Peyer's patch (tissue), 4 donors: ENCODE measurements around the gene FAM200C. TPM values are rescaled to one million over a fixed set of nuclear protein-coding genes. Genes with fewer than 3 reads are reported as not detected.

Experiments used
- DNase-seq, 3 donors: peaks; one replicate each; pipeline ENCODE4 v3.0.0-alpha.2; 2017 to 2019
- H3K27ac ChIP-seq, 4 donors: fragments of 200-600 bp; sonication (generic); one replicate each; pipeline ENCODE4 v1.5.1; 2016 to 2019
- H3K27me3 ChIP-seq, 2 donors: fragments of 200-600 bp; sonication (generic); one replicate each; pipeline ENCODE4 v1.5.1; 2019
- H3K36me3 ChIP-seq, 3 donors: fragments of 200-600 bp; sonication (generic); one replicate each; pipeline ENCODE4 v1.5.1; 2016 to 2019
- H3K4me1 ChIP-seq, 4 donors: fragments of 200-600 bp; sonication (generic); one replicate each; pipeline ENCODE4 v1.5.1; 2016 to 2019
- H3K4me3 ChIP-seq, 4 donors: fragments of 200-600 bp; sonication (generic); 1 replicate in 3 of 4; 2 replicates in 1 of 4; pipeline ENCODE4 v1.5.1; 2016 to 2019; ENCODE audit warnings: mild to moderate bottlenecking in 1 of 4
- H3K9me3 ChIP-seq, 4 donors: fragments of 200-600 bp; sonication (generic); one replicate each; pipeline ENCODE4 v1.5.1; 2016 to 2019; ENCODE audit warnings: mild to moderate bottlenecking in 1 of 4
- CTCF ChIP-seq, 6 experiments: fragments of 450-650 bp in 4 of 6; fragments of 200-600 bp in 2 of 6; sonication (generic) in 1 of 6; IDR thresholded peaks; one replicate each; pipeline ENCODE4 v1.5.1; 2017 to 2019; ENCODE audit warnings: antibody characterized with exemption in 6 of 6, mild to moderate bottlenecking in 3 of 6, moderate library complexity in 1 of 6
- POLR2A ChIP-seq, 2 donors: fragments of 450-650 bp; IDR thresholded peaks; one replicate each; pipeline ENCODE4 v1.5.1; 2017; ENCODE audit warnings: antibody characterized with exemption in 2 of 2, mild to moderate bottlenecking in 2 of 2, moderate library complexity in 2 of 2
- total RNA-seq, 4 donors: library from RNA; depleted of rRNA; stranded (reverse); fragments of >200 nt; gene quantifications; one replicate each; pipeline ENCODE4 v1.1.0, GENCODE V29; 2016

FAM200C gene
- total RNA-seq, 4 donors from 2014 or later, result 0.66 to 2.3 (median 1.1) TPM; not detected in 1

- Histone ChIP-seq H3K4me1 (no peaks in the 10 kb centered on the region), H3K36me3 (no peaks in the 10 kb centered on the region), H3K27me3 (no peaks in the 10 kb centered on the region), H3K27ac (no peak overlapping the region), H3K9me3 (no peaks in the 10 kb centered on the region), H3K4me3 (no peak overlapping the region)
- DNase-seq, result no peak
- TF ChIP-seq CTCF (IDR thresholded peaks at IDR 0.05) (no peak), POLR2A (IDR thresholded peaks at IDR 0.05) (no peak)
These were observed 44.6 kb upstream of the FAM200C start for GRCh38 chr5:160444407-160444806.

- Histone ChIP-seq H3K27ac (no peak overlapping the region), H3K9me3 (no peaks in the 10 kb centered on the region), H3K4me1 (peaks cover 0 to 9% (median 0%) of the 10 kb centered on the region in 4 donors), H3K36me3 (no peaks in the 10 kb centered on the region), H3K27me3 (no peaks in the 10 kb centered on the region), H3K4me3 (no peak overlapping the region)
- no peak for DNase-seq
- no peak for TF ChIP-seq CTCF (IDR thresholded peaks at IDR 0.05)
- TF ChIP-seq POLR2A (IDR thresholded peaks at IDR 0.05), result no peak
These were observed 43.1 kb upstream of the FAM200C start for GRCh38 chr5:160442824-160443431.

- no peak overlapping the region for H3K27ac ChIP-seq
These were observed 41.5 kb upstream of the FAM200C start for GRCh38 chr5:160441311-160441781.

GRCh38 chr5:160439205-160439600 lies 39.3 kb upstream of the FAM200C start:
- Histone ChIP-seq H3K27ac (peak overlapping the region; percentile 20 to 63 (median 52)), H3K4me1 (peaks cover 0 to 9% (median 0%) of the 10 kb centered on the region in 4 donors), H3K4me3 (peak overlapping the region; percentile 32 to 57 (median 44)), H3K36me3 (no peaks in the 10 kb centered on the region), H3K27me3 (no peaks in the 10 kb centered on the region), H3K9me3 (no peaks in the 10 kb centered on the region)
- peak; percentile 89 to 96 (median 90) for DNase-seq
- no peak for TF ChIP-seq POLR2A (IDR thresholded peaks at IDR 0.05)
- peak; percentile 84 to 96 (median 88) for TF ChIP-seq CTCF (IDR thresholded peaks at IDR 0.05)

More at GRCh38 chr5:160441311-160441781, 41.5 kb upstream of the FAM200C start:
- H3K4me1 ChIP-seq, result peaks cover 0 to 9% (median 0%) of the 10 kb centered on the region in 4 donors
- H3K9me3 ChIP-seq, result no peaks in the 10 kb centered on the region
- H3K27me3 ChIP-seq, result no peaks in the 10 kb centered on the region
- no peak for DNase-seq
- no peaks in the 10 kb centered on the region for H3K36me3 ChIP-seq
- TF ChIP-seq POLR2A (IDR thresholded peaks at IDR 0.05) (no peak), CTCF (IDR thresholded peaks at IDR 0.05) (no peak)
- H3K4me3 ChIP-seq, result no peak overlapping the region

- DNase-seq, result peak; percentile 61 to 79 (median 62)
- TF ChIP-seq POLR2A (IDR thresholded peaks at IDR 0.05) (no peak), CTCF (IDR thresholded peaks at IDR 0.05) (peak; percentile 45 to 75 (median 68))
- no peaks in the 10 kb centered on the region for H3K27me3 ChIP-seq
These were observed 38.7 kb upstream of the FAM200C start for GRCh38 chr5:160438316-160439204.

More at GRCh38 chr5:160438316-160439204, 38.7 kb upstream of the FAM200C start:
- H3K9me3 ChIP-seq, result no peaks in the 10 kb centered on the region
- H3K36me3 ChIP-seq, result no peaks in the 10 kb centered on the region
- H3K27ac ChIP-seq, result peak overlapping the region; percentile 20 to 63 (median 52)
- H3K4me1 ChIP-seq, result peaks cover 0 to 9% (median 0%) of the 10 kb centered on the region in 4 donors
- peak overlapping the region; percentile 32 to 57 (median 44) for H3K4me3 ChIP-seq
